GM12874 (cell line): ENCODE data around the gene R3HDM2.

Experiments
- CTCF ChIP-seq: IDR thresholded peaks from 2 replicates; pipeline ENCODE4 v1.5.1; 2011; ENCODE audit warnings: low read depth, mild to moderate bottlenecking, control low read depth, low read length, moderate library complexity; ENCODE audit not compliant: insufficient read depth

R3HDM2 gene

GRCh38 chr12:57430931-57431566 lies at the start of gene R3HDM2:
Gene R3HDM2 (minus strand): TSS chr12:57431043. CDS start chr12:57310428, 120,615 bp downstream.
- no peak for TF ChIP-seq CTCF

- TF ChIP-seq CTCF, result no peak
Observed at GRCh38 chr12:57479376-57480115, 48.7 kb upstream of the R3HDM2 start, which contains the start of gene ARHGAP9. Gene ARHGAP9 (minus strand): TSS chr12:57479866. CDS start chr12:57479406, 460 bp downstream.

- TF ChIP-seq CTCF, result no peak
Observed at GRCh38 chr12:57479043-57479375, 48.2 kb upstream of the R3HDM2 start.

GRCh38 chr12:57477710-57478681 lies 47.2 kb upstream of the R3HDM2 start:
- no peak for TF ChIP-seq CTCF

GRCh38 chr12:57476993-57477709 lies 46.3 kb upstream of the R3HDM2 start:
- TF ChIP-seq CTCF, result no peak

- peak; percentile 86 for TF ChIP-seq CTCF
Observed at GRCh38 chr12:57476162-57476992, 45.5 kb upstream of the R3HDM2 start.
